Lower lobe of right lung (tissue), 2 donors: ENCODE results near the gene ISM1. TPM values are rescaled to one million over a fixed set of nuclear protein-coding genes. Genes with fewer than 3 reads are reported as not detected.

ENCODE experiments used
- ATAC-seq, 2 donors: fragments of 200-7000 bp; cut with Tn5 transposase; one replicate each; pipeline ENCODE4 v1.9.1; 2020 to 2022; ENCODE audit warnings: mild to moderate bottlenecking in 2 of 2, moderate library complexity in 2 of 2
- DNase-seq: peaks from one replicate; pipeline ENCODE4 v3.0.0-alpha.2; 2020
- H3K27ac ChIP-seq: fragments of 200-600 bp; one replicate; pipeline ENCODE4 v1.8.0; 2022
- H3K27me3 ChIP-seq: fragments of 200-600 bp; one replicate; pipeline ENCODE4 v1.8.0; 2022; ENCODE audit warnings: low read depth
- H3K36me3 ChIP-seq: fragments of 200-600 bp; one replicate; pipeline ENCODE4 v1.8.0; 2022; ENCODE audit warnings: mild to moderate bottlenecking
- H3K4me1 ChIP-seq: fragments of 200-600 bp; one replicate; pipeline ENCODE4 v1.8.0; 2022
- H3K4me3 ChIP-seq: fragments of 200-600 bp; one replicate; pipeline ENCODE4 v1.8.0; 2022; ENCODE audit warnings: mild to moderate bottlenecking
- H3K9me3 ChIP-seq: fragments of 200-600 bp; one replicate; pipeline ENCODE4 v1.8.0; 2022
- intact Hi-C: fragments of 100-400 bp; cut with DNase I; formaldehyde crosslinking; loops from one replicate; pipeline ENCODE4 v1.11.0; 2022
- total RNA-seq: library from RNA; stranded (reverse); fragmentation: NEBNext Ultra II Directional; extraction: Animal tissue kit (Norgen Biotek cat#: 25700); gene quantifications from one replicate; pipeline ENCODE4 v1.2.1, GENCODE V29; 2021
- TF ChIP-seq, protein P1 (sequence below): fragments of 200-600 bp; IDR thresholded peaks from one replicate; pipeline ENCODE4 v1.8.0; 2022; ENCODE audit warnings: antibody characterized with exemption, mild to moderate bottlenecking
- donor health status: DM: no; HTN: yes; CAD: no; lungs with severe emphysema.

ISM1 gene
- total RNA-seq, 1 donor from 2014 or later = 8.4 TPM

DNA sequence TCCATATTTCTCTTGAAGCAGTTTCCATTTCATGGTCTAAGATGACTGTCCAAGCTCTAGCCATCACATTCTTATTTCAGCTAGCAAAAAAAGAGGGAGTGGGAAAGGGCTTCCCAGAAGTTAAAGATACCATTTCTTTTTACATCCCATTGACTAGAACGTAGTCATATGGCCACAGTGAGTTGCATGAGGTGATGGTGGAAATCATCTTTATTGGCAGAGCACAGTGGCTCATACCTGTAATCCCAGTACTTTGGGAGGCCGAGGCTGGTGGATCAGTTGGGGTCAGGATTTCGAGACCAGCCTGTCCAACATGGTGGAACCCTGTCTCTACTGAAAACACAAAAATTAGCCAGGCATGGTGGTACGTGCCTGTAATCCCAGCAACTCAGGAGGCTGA lies 99.6 kb downstream of the ISM1 start:
- Histone ChIP-seq H3K4me3 (no peak overlapping the region), H3K27me3 (no peaks in the 10 kb centered on the region), H3K4me1 (no peaks in the 10 kb centered on the region), H3K9me3 (no peaks in the 10 kb centered on the region), H3K36me3 (no peaks in the 10 kb centered on the region), H3K27ac (no peak overlapping the region)
- TF ChIP-seq, protein P1, sequence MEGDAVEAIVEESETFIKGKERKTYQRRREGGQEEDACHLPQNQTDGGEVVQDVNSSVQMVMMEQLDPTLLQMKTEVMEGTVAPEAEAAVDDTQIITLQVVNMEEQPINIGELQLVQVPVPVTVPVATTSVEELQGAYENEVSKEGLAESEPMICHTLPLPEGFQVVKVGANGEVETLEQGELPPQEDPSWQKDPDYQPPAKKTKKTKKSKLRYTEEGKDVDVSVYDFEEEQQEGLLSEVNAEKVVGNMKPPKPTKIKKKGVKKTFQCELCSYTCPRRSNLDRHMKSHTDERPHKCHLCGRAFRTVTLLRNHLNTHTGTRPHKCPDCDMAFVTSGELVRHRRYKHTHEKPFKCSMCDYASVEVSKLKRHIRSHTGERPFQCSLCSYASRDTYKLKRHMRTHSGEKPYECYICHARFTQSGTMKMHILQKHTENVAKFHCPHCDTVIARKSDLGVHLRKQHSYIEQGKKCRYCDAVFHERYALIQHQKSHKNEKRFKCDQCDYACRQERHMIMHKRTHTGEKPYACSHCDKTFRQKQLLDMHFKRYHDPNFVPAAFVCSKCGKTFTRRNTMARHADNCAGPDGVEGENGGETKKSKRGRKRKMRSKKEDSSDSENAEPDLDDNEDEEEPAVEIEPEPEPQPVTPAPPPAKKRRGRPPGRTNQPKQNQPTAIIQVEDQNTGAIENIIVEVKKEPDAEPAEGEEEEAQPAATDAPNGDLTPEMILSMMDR = no peak
- ATAC-seq (no peak), DNase-seq (no peak)
- intact Hi-C loops = no loop called here

DNA sequence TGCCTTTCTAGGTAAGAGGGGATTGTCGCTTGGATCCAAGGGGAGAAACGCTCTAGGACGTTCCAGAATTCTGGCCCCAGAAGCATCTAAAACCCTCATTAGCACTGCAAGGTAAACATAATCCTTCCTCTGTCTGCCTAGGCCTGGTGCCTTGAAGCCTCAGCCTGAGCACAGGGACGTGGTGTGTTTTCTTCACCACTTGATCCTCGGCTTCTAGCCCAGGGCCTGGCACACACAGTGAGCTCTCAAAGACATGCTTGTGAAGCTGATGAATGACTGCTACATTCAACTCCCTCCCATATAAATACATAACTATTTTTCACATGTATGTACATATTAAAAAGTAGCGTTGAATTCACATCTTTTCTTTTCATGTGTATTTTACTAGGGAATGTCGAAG lies 100.3 kb downstream of the ISM1 start:
- Histone ChIP-seq H3K4me3 (no peak overlapping the region), H3K4me1 (no peaks in the 10 kb centered on the region), H3K27ac (no peak overlapping the region), H3K27me3 (no peaks in the 10 kb centered on the region), H3K36me3 (no peaks in the 10 kb centered on the region), H3K9me3 (no peaks in the 10 kb centered on the region)
- ATAC-seq = no peak
- no peak for DNase-seq
- TF ChIP-seq, protein P1 = no peak
- intact Hi-C loops = no loop called here

DNA sequence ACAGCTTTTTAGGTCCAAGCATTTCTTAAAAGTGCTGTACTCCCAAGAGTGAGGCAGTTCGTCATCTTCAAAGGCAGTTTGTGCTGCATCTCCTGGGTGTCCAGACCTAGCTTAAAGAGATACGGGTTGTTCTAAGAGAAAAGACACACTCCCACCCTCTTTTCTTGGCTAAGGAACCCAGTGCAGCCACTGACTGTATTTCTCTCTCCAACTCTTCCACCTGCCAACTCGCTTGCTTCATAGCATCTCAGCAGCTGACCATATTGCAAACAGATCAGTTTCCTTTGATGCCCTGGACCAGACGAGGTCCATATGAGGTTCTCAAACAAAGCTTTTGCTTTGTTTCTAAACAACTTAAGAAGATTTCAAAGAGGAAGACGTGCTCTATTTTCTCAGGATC lies 101.1 kb downstream of the ISM1 start:
- TF ChIP-seq, protein P1 = no peak
- Histone ChIP-seq H3K4me1 (no peaks in the 10 kb centered on the region), H3K4me3 (no peak overlapping the region), H3K36me3 (no peaks in the 10 kb centered on the region), H3K27me3 (no peaks in the 10 kb centered on the region), H3K27ac (no peak overlapping the region), H3K9me3 (no peaks in the 10 kb centered on the region)
- intact Hi-C loops = no loop called here
- no peak for DNase-seq
- ATAC-seq = no peak

DNA sequence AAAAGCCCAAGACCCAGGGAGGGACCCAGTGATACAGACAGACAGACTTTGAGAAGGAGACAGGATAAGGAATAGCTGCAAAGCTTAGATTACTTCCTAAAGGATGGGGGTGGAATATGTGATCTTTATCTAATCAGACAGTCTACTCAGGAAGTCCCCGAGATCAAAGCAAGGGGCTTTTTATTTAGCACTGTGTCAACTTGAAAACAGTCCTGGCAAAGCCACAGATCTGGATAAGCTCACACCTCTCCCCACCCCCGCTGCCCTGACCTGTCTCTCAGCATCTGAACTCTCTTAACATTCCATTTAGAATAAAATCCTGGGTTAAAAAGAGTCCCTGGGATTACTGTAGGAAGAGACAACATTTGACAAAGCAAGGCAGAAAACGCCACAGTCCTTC lies 101.5 kb downstream of the ISM1 start:
- H3K4me1 ChIP-seq = no peaks in the 10 kb centered on the region
- intact Hi-C loops = no loop called here
- H3K4me3 ChIP-seq = no peak overlapping the region
- H3K36me3 ChIP-seq = no peaks in the 10 kb centered on the region
- no peak for ATAC-seq
- no peaks in the 10 kb centered on the region for H3K27me3 ChIP-seq
- no peak for DNase-seq
- TF ChIP-seq, protein P1 = no peak
- H3K9me3 ChIP-seq = no peaks in the 10 kb centered on the region
- no peak overlapping the region for H3K27ac ChIP-seq

DNA sequence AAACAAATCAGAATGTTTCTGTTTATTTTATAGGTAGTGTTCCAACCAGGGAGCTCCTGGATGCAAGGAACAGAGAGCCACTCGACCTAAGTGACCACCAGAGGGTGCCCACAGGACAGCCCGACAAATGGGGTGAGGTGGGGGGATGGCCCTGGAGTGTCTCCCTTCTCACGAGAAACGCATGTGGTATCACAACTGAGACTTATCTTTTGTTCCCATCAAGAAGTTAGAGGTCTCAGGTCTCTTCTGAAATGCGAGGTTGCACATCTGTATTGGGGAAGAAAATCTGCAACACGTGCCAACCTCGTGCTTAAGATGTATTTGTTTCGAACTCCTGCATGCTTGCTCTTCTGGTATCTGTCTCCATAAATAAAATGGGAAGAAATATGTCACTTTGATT lies 104.0 kb downstream of the ISM1 start:
- no peaks in the 10 kb centered on the region for H3K9me3 ChIP-seq
- intact Hi-C loops = no loop called here

More for the DNA sequence above, 104.0 kb downstream of the ISM1 start:
- DNase-seq (no peak), ATAC-seq (peak; percentile 38 to 44)
- no peaks in the 10 kb centered on the region for H3K36me3 ChIP-seq
- no peaks in the 10 kb centered on the region for H3K4me1 ChIP-seq
- TF ChIP-seq, protein P1 = peak; percentile 40
- H3K4me3 ChIP-seq = no peak overlapping the region
- H3K27ac ChIP-seq = no peak overlapping the region
- no peaks in the 10 kb centered on the region for H3K27me3 ChIP-seq
